HepG2 (cell line): Measurements from ENCODE around the gene C1QL4. TPM values are rescaled to one million over a fixed set of nuclear protein-coding genes. Genes with fewer than 3 reads are reported as not detected.

Source experiments
- ATAC-seq: fragments of 200-7000 bp; cut with Tn5 transposase; 3 replicates; pipeline ENCODE4 v1.9.1; 2020; ENCODE audit warnings: mild to moderate bottlenecking, moderate library complexity
- BruUV-seq: library from RNA; stranded (reverse); fragments of 400-500 nt; replicated peaks from 2 replicates; lab custom pipeline; 2021; lab: Mats Ljungman, UMichigan
- CTCF ChIA-PET: fragments of 300-600 bp; formaldehyde crosslinking; extraction: SDS; loops from one replicate; lab custom pipeline; 2021; ENCODE audit warnings: low total read pairs, inconsistent platforms, low intra/inter-chr PET ratio; lab: Yijun Ruan, JAX
- POLR2A ChIA-PET: fragments of 350-600 bp; sonication (Branson Sonifier 250); formaldehyde crosslinking; loops from one replicate; lab custom pipeline; 2020; ENCODE audit warnings: antibody characterized with exemption, inconsistent platforms; lab: Yijun Ruan, JAX
- DNase-seq: peaks from one replicate; pipeline ENCODE4 v3.0.0-alpha.2; 2015; ENCODE audit warnings: low spot score
- FAIRE-seq: peaks from 3 replicates; lab custom pipeline; 2011; peaks lifted over from hg19 to GRCh38; lab: Jason Lieb, UNC
- H2AFZ ChIP-seq: one replicate; pipeline ENCODE4 v1.6.1; 2011; ENCODE audit warnings: low read length, inconsistent platforms
- H3K27ac ChIP-seq: fragments of 300-600 bp; 3 replicates; pipeline ENCODE4 v1.8.0; 2011; ENCODE audit warnings: mixed run types, mild to moderate bottlenecking, mixed read lengths, low read length, inconsistent platforms; ENCODE audit not compliant: insufficient read depth; ENCODE audit errors: extremely low read length
- H3K27me3 ChIP-seq, 2 experiments: fragments of 200-600 bp in 1 of 2; 2 replicates in 1 of 2; 3 replicates in 1 of 2; pipeline versions ENCODE4 v1.6.0 to v1.8.0; 2011; ENCODE audit warnings: low read length in 2 of 2, mild to moderate bottlenecking in 2 of 2, moderate library complexity in 2 of 2, inconsistent platforms in 1 of 2; ENCODE audit not compliant: insufficient read depth in 2 of 2, control insufficient read depth in 1 of 2
- H3K36me3 ChIP-seq, 2 experiments: fragments of 200-600 bp in 1 of 2; replicated peaks in 1 of 2; 2 replicates in 1 of 2; 3 replicates in 1 of 2; pipeline versions ENCODE4 v1.5.1 to v1.8.0; 2011; ENCODE audit warnings: low read length in 2 of 2, inconsistent platforms in 1 of 2; ENCODE audit not compliant: insufficient read depth in 2 of 2, control insufficient read depth in 1 of 2
- H3K4me1 ChIP-seq: 2 replicates; pipeline ENCODE4 v1.5.1; 2012; ENCODE audit warnings: low read length, inconsistent platforms; ENCODE audit not compliant: insufficient read depth
- H3K4me2 ChIP-seq: 2 replicates; pipeline ENCODE4 v1.6.0; 2011; ENCODE audit warnings: low read depth, low read length, inconsistent platforms
- H3K4me3 ChIP-seq, 3 experiments: fragments of 200-600 bp in 1 of 3; sonication (generic), shearing (Covaris generic) in 1 of 3; replicated peaks in 1 of 3; 2 replicates each; pipeline ENCODE4 v1.5.1; 2011 to 2016; ENCODE audit warnings: low read length in 3 of 3, inconsistent platforms in 2 of 3, low read depth in 2 of 3, mild to moderate bottlenecking in 2 of 3, control low read depth in 1 of 3, mixed read lengths in 1 of 3; ENCODE audit not compliant: insufficient read depth in 1 of 3
- H3K79me2 ChIP-seq: one replicate; pipeline ENCODE4 v1.6.1; 2011; ENCODE audit warnings: low read length, inconsistent platforms; ENCODE audit not compliant: insufficient read depth
- H3K9ac ChIP-seq: 2 replicates; pipeline ENCODE4 v1.6.0; 2011; ENCODE audit warnings: mild to moderate bottlenecking, low read depth, low read length, inconsistent platforms; ENCODE audit not compliant: insufficient read depth
- H3K9me3 ChIP-seq: 2 replicates; pipeline ENCODE4 v1.5.1; 2012; ENCODE audit warnings: mild to moderate bottlenecking, low read length
- H4K20me1 ChIP-seq: 2 replicates; pipeline ENCODE4 v1.6.0; 2011; ENCODE audit warnings: inconsistent platforms, mild to moderate bottlenecking, low read length, moderate library complexity; ENCODE audit not compliant: insufficient read depth
- ETV5 ChIP-seq: IDR thresholded peaks from 2 replicates; pipeline ENCODE4 v1.6.1; 2018; ENCODE audit warnings: missing biosample characterization, missing genetic modification reagents, inconsistent platforms, borderline replicate concordance
- FOXJ3 ChIP-seq: sonication (generic); formaldehyde crosslinking; IDR thresholded peaks from 2 replicates; pipeline ENCODE4 v1.4.0; 2020; ENCODE audit warnings: missing genetic modification reagents, mild to moderate bottlenecking, borderline replicate concordance
- GATA4 ChIP-seq: sonication (generic); IDR thresholded peaks from 2 replicates; pipeline ENCODE4 v1.6.1; 2016; ENCODE audit warnings: antibody characterized with exemption, low read depth, borderline replicate concordance
- JUN ChIP-seq: sonication (generic); formaldehyde crosslinking; IDR thresholded peaks from 2 replicates; pipeline ENCODE4 v1.4.0; 2020; ENCODE audit warnings: mild to moderate bottlenecking, missing genetic modification reagents
- KDM1A ChIP-seq: IDR thresholded peaks from 2 replicates; pipeline ENCODE4 v1.6.1; 2016; ENCODE audit warnings: missing compliant biosample characterization
- MAZ ChIP-seq, 2 experiments: sonication (generic) in 1 of 2; formaldehyde crosslinking in 1 of 2; IDR thresholded peaks; 2 replicates each; pipeline versions ENCODE4 v1.5.0 to v1.6.1; 2012 to 2020; ENCODE audit warnings: low read depth in 2 of 2, mild to moderate bottlenecking in 2 of 2, borderline replicate concordance in 1 of 2, improper control_type of control experiment in 1 of 2, low read length in 1 of 2, missing genetic modification reagents in 1 of 2, moderate library complexity in 1 of 2
- RFX5 ChIP-seq: IDR thresholded peaks from 2 replicates; pipeline ENCODE4 v1.6.1; 2011; ENCODE audit warnings: low read depth, low read length, improper control_type of control experiment
- WIZ ChIP-seq: sonication (generic); formaldehyde crosslinking; IDR thresholded peaks from 2 replicates; pipeline ENCODE4 v1.5.1; 2020; ENCODE audit warnings: mild to moderate bottlenecking, missing genetic modification reagents
- ZNF883 ChIP-seq: sonication (generic); formaldehyde crosslinking; IDR thresholded peaks from 2 replicates; pipeline ENCODE4 v1.5.1; 2020; ENCODE audit warnings: mild to moderate bottlenecking, missing genetic modification reagents; ENCODE audit errors: not compliant biosample characterization
- whole genome bisulfite sequencing: methylation state at CpG from one replicate; pipeline ENCODE4 v1.1.6; 2017; ENCODE audit warnings: low lambda C conversion rate; 5-methylcytosine and 5-hydroxymethylcytosine counted together
- in situ Hi-C: cut with HindIII; loops from 2 replicates; pipeline ENCODE4 v1.10.0; 2017; ENCODE audit warnings: low pct_unique_long_range_greater_than_20kb; ENCODE audit not compliant: extremely low pct_ligation_motif_present
- intact Hi-C: fragments of 100-400 bp; cut with micrococcal nuclease; formaldehyde crosslinking; loops from one replicate; pipeline ENCODE4 v1.10.0; 2022; ENCODE audit not compliant: unreplicated experiment
- polyA plus RNA-seq, 8 experiments: library from polyadenylated mRNA; depleted of rRNA in 3 of 8; stranded (reverse) in 7 of 8; unstranded in 1 of 8; fragments of >200 nt; fragmentation: Illumina TruSeq in 4 of 8; extraction: Trizol in 4 of 8; gene quantifications; 2 replicates each; pipeline versions ENCODE4 v1.2.1 to v1.2.3, GENCODE V29; 2011 to 2016; ENCODE audit warnings: low read depth in 4 of 8, missing spikeins in 1 of 8, mixed read lengths in 1 of 8; ENCODE audit not compliant: insufficient read depth in 1 of 8
- total RNA-seq, 5 experiments: library from RNA; depleted of rRNA; stranded (reverse); fragments of >200 nt; fragmentation: Illumina TruSeq; extraction: Trizol; gene quantifications; 2 replicates each; pipeline ENCODE4 v1.2.3, GENCODE V29; 2016; ENCODE audit warnings: low read depth in 1 of 5
- TF ChIP-seq, protein P1 (sequence below), 2 experiments: fragments of 450-650 bp in 1 of 2; sonication (generic) in 1 of 2; formaldehyde crosslinking in 1 of 2; IDR thresholded peaks; 2 replicates each; pipeline versions ENCODE4 v1.6.1 to v1.8.0; 2016 to 2022; ENCODE audit warnings: antibody characterized with exemption in 1 of 2, mild to moderate bottlenecking in 1 of 2, missing genetic modification reagents in 1 of 2
- TF ChIP-seq, protein P2 (sequence below): sonication (generic); formaldehyde crosslinking; IDR thresholded peaks from 2 replicates; pipeline ENCODE4 v1.4.0; 2020; ENCODE audit warnings: missing genetic modification reagents
- TF ChIP-seq, protein P3 (sequence below): sonication (generic); formaldehyde crosslinking; IDR thresholded peaks from 2 replicates; pipeline ENCODE4 v1.4.0; 2020; ENCODE audit warnings: mild to moderate bottlenecking, missing genetic modification reagents

Gene C1QL4
- total and polyA plus RNA-seq, 2 of the 13 experiments (the other 11 are each of a cell fraction or from before 2014, with no cell fraction given): 0.03 TPM; not detected in 1

DNA sequence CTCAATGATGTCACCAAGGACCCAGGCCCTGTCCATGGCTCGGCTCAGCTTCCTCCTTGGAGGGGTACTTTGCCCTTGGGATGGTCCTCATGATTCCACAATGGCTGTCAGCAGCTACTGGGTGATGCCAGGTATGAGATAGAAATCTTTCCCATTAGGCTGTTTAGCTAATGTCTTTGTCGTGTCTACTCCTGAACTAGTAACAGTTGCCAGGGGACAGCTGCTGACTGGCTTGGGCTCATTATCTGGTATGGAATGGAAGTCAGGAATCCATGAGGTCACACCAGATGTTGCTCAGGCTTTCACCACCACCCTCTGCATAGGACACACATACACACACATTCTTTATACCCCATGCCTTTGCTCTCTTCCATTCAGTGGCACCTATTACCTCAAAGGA, 32.8 kb downstream of the C1QL4 start (continued):
- TF ChIP-seq, protein P1, sequence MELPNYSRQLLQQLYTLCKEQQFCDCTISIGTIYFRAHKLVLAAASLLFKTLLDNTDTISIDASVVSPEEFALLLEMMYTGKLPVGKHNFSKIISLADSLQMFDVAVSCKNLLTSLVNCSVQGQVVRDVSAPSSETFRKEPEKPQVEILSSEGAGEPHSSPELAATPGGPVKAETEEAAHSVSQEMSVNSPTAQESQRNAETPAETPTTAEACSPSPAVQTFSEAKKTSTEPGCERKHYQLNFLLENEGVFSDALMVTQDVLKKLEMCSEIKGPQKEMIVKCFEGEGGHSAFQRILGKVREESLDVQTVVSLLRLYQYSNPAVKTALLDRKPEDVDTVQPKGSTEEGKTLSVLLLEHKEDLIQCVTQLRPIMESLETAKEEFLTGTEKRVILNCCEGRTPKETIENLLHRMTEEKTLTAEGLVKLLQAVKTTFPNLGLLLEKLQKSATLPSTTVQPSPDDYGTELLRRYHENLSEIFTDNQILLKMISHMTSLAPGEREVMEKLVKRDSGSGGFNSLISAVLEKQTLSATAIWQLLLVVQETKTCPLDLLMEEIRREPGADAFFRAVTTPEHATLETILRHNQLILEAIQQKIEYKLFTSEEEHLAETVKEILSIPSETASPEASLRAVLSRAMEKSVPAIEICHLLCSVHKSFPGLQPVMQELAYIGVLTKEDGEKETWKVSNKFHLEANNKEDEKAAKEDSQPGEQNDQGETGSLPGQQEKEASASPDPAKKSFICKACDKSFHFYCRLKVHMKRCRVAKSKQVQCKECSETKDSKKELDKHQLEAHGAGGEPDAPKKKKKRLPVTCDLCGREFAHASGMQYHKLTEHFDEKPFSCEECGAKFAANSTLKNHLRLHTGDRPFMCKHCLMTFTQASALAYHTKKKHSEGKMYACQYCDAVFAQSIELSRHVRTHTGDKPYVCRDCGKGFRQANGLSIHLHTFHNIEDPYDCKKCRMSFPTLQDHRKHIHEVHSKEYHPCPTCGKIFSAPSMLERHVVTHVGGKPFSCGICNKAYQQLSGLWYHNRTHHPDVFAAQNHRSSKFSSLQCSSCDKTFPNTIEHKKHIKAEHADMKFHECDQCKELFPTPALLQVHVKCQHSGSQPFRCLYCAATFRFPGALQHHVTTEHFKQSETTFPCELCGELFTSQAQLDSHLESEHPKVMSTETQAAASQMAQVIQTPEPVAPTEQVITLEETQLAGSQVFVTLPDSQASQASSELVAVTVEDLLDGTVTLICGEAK (IDR thresholded peaks at IDR 0.05): no peak
- TF ChIP-seq, protein P1 (CRISPR knock-in tag; IDR thresholded peaks at IDR 0.05): no peak
- TF ChIP-seq KDM1A (CRISPR knock-in tag): no peak
- no peak for TF ChIP-seq JUN (CRISPR knock-in tag)

DNA sequence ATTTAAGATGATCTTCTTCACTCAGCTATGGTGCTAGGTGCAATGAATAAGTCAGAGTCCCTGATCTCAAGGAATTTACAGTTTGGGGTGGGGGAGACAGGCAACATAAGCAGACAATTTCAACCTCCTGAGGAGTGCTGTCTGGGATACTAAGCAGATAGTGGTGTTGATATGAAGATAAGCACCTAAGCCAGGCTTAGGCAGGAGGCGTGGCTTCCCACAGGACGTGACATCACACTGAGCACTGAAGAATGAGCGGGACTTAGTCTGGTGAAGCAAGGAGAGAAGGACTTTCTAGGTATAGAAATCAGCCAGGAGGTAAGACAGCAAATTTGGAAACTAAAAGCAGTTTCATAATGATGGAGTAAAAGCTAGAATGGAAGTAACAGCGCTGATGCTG, 35.2 kb downstream of the C1QL4 start:
- ATAC-seq (no peak), DNase-seq (no peak), FAIRE-seq (no peak)
- ChIA-PET POLR2A (no interaction called here), CTCF (no interaction called here)
- Histone ChIP-seq H3K4me1 (peaks cover 19% of the 10 kb centered on the region), H3K9me3 (no peaks in the 10 kb centered on the region), H3K4me2 (no peak overlapping the region), H3K9ac (no peak overlapping the region), H3K4me3 (no peak overlapping the region), H2AFZ (no peak overlapping the region), H4K20me1 (no peaks in the 10 kb centered on the region), H3K79me2 (no peaks in the 10 kb centered on the region), H3K27ac (no peak overlapping the region), H3K27me3 (peaks cover 8 to 23% of the 10 kb centered on the region in 2 experiments), H3K36me3 (no peaks in the 10 kb centered on the region)
- no TSS peak for BruUV-seq
- intact Hi-C loops (no loop called here), in situ Hi-C loops (no loop called here)
- WGBS: 38% methylated on average over 4 of the region's 4 CpGs
- TF ChIP-seq MAZ (IDR thresholded peaks at IDR 0.05; ENCODE audit: borderline replicate concordance, low read depth, low read length) (no peak), MAZ (CRISPR knock-in tag; IDR thresholded peaks at IDR 0.05; ENCODE audit: low read depth) (no peak), GATA4 (no peak), WIZ (CRISPR knock-in tag) (no peak), FOXJ3 (CRISPR knock-in tag) (no peak), ETV5 (CRISPR knock-in tag) (no peak), RFX5 (no peak), ZNF883 (CRISPR knock-in tag) (no peak)
- TF ChIP-seq, protein P2, sequence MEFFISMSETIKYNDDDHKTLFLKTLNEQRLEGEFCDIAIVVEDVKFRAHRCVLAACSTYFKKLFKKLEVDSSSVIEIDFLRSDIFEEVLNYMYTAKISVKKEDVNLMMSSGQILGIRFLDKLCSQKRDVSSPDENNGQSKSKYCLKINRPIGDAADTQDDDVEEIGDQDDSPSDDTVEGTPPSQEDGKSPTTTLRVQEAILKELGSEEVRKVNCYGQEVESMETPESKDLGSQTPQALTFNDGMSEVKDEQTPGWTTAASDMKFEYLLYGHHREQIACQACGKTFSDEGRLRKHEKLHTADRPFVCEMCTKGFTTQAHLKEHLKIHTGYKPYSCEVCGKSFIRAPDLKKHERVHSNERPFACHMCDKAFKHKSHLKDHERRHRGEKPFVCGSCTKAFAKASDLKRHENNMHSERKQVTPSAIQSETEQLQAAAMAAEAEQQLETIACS (CRISPR knock-in tag): no peak
- TF ChIP-seq, protein P3, sequence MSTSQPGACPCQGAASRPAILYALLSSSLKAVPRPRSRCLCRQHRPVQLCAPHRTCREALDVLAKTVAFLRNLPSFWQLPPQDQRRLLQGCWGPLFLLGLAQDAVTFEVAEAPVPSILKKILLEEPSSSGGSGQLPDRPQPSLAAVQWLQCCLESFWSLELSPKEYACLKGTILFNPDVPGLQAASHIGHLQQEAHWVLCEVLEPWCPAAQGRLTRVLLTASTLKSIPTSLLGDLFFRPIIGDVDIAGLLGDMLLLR: no peak
